Coronary artery (tissue), 2 donors: ENCODE measurements around the gene DUSP14.
A peak's percentile ranks its signal among the peaks of the same experiment; 100 is the strongest.

Experiments
- DNase-seq: peaks from one replicate; pipeline ENCODE4 v3.0.0-alpha.2; 2017; ENCODE audit warnings: low spot score
- H3K27ac ChIP-seq, 2 donors: fragments of 200-600 bp; sonication (generic); one replicate each; pipeline ENCODE4 v1.5.1; 2016 to 2019
- H3K4me3 ChIP-seq: fragments of 200-600 bp; sonication (generic); 2 replicates; pipeline ENCODE4 v1.5.1; 2016; ENCODE audit warnings: mild to moderate bottlenecking, moderate library complexity
- TF ChIP-seq, protein P1 (sequence below): fragments of 200-600 bp; sonication (generic); IDR thresholded peaks from one replicate; pipeline ENCODE4 v1.5.1; 2019; ENCODE audit warnings: antibody characterized with exemption

Gene DUSP14

GRCh38 chr17:37516127-37516571 is 26.5 kb downstream of the DUSP14 start:
- H3K27ac ChIP-seq = peak overlapping the region in 1 of 2 donors; percentile 61
- no peak for DNase-seq
- TF ChIP-seq, protein P1, sequence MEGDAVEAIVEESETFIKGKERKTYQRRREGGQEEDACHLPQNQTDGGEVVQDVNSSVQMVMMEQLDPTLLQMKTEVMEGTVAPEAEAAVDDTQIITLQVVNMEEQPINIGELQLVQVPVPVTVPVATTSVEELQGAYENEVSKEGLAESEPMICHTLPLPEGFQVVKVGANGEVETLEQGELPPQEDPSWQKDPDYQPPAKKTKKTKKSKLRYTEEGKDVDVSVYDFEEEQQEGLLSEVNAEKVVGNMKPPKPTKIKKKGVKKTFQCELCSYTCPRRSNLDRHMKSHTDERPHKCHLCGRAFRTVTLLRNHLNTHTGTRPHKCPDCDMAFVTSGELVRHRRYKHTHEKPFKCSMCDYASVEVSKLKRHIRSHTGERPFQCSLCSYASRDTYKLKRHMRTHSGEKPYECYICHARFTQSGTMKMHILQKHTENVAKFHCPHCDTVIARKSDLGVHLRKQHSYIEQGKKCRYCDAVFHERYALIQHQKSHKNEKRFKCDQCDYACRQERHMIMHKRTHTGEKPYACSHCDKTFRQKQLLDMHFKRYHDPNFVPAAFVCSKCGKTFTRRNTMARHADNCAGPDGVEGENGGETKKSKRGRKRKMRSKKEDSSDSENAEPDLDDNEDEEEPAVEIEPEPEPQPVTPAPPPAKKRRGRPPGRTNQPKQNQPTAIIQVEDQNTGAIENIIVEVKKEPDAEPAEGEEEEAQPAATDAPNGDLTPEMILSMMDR = no peak
- no peak overlapping the region for H3K4me3 ChIP-seq

- DNase-seq = no peak
- TF ChIP-seq, protein P1 = no peak
- H3K4me3 ChIP-seq = no peak overlapping the region
- H3K27ac ChIP-seq = no peak overlapping the region
Measured at GRCh38 chr17:37517881-37518280, 28.2 kb downstream of the DUSP14 start.

DNA sequence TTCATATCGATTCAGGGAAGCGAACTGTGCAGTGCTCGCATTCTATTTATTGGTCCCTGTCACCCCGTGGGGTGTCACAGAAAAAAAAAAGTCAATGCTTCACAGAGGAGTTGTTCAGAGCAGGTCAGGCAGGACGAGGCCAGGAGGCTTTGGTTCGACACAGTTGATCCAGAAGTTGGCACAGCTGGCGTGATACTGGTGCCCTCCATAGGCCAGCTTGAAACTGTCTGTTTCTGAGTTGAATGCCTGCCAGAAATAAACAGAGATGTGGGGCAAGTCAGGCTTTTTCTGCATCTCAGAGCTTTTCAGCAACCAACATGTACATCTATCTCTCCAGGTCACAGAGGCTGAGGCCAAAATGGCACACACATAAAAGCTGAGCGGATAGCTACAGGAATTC is 29.1 kb downstream of the DUSP14 start:
- H3K4me3 ChIP-seq = no peak overlapping the region
- no peak overlapping the region for H3K27ac ChIP-seq
- TF ChIP-seq, protein P1 = no peak
- DNase-seq = no peak

GRCh38 chr17:37519251-37519985 is 29.7 kb downstream of the DUSP14 start:
- DNase-seq = no peak
- Histone ChIP-seq H3K4me3 (no peak overlapping the region), H3K27ac (no peak overlapping the region)
- TF ChIP-seq, protein P1 = no peak

GRCh38 chr17:37520174-37520573 is 30.5 kb downstream of the DUSP14 start:
- Histone ChIP-seq H3K27ac (no peak overlapping the region), H3K4me3 (no peak overlapping the region)
- TF ChIP-seq, protein P1 = no peak
- no peak for DNase-seq

GRCh38 chr17:37521821-37522220 is 32.1 kb downstream of the DUSP14 start:
- Histone ChIP-seq H3K27ac (no peak overlapping the region), H3K4me3 (no peak overlapping the region)
- TF ChIP-seq, protein P1 = no peak
- no peak for DNase-seq

DNA sequence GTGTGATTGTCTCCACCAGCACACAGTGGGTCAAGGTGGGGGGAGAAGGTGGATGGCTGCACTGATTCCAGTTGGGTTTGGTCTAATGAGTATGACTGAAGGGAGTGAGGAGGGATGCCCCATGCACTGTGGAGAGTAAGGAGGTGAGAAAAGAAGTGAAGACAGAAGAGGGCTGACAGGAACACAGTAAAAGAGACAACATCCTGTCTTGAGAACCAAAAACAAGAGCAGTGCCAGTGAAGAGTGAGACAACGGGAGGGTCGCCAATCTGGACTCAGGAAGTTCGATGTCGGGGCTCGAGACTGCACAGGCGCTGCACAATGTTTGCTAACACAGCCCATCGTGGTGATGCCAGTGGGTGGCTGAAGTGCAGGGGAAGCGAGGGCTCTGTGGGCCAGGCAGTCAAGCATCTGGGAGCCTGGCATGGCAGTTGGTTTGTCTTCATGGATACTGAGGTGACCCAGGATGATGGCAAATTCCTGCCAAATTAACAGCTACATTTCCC is 34.1 kb downstream of the DUSP14 start:
- Histone ChIP-seq H3K27ac (no peak overlapping the region), H3K4me3 (no peak overlapping the region)
- DNase-seq = no peak
- TF ChIP-seq, protein P1 = no peak
